Femur (tissue), 1 donor: ENCODE measurements around the gene COX8A.

ENCODE experiments used
- DNase-seq: peaks from one replicate; pipeline ENCODE4 v3.0.0-alpha.2; 2017

Gene COX8A

DNA sequence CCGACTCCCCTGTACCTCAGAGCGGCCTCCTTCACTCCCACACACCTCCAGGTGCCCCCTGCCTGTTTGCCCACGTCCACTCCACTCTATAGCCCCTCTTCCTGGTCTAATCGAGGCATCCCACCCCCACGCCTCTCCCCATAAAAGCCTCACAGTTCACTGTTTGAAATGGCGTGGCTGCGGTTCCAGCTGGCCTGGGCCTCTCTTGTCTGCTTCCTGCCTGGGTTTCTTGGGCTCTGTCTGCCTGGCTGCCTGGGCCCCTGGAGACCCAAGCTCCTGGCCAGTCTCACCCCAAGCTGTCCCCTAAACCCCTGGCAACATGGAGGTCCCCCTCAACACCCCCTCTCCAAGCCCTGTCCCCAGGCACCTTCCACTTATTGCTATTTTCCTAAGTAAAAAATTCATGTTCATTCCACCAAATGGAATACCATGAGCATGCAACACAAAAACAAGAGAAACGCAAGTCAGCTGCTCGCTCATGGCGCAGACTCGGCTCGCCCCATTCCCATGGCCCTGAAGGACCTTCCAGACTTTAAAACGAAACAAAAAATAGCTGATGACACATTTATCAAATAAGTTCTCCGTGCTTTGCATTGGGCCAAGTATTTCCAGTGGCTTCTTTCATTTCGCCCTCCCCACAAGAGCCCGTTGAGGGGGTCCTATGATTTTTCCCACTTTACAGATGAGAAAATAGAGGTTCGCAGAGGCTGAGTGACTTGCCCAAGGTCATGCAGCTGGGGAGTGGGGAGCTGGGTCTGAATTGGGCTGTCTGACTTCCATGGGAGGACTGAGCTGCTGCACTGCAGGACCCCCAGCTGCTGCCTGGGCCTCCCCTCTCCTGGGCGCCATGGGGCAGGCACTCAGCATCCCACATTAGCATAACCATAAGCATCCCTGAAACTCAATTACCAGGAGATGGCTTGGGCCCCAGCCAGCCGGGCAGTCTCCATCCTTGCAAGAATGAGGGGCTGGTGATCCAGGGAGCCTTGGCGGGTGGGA is 49.6 kb downstream of the COX8A start:
- DNase-seq, result no peak

DNA sequence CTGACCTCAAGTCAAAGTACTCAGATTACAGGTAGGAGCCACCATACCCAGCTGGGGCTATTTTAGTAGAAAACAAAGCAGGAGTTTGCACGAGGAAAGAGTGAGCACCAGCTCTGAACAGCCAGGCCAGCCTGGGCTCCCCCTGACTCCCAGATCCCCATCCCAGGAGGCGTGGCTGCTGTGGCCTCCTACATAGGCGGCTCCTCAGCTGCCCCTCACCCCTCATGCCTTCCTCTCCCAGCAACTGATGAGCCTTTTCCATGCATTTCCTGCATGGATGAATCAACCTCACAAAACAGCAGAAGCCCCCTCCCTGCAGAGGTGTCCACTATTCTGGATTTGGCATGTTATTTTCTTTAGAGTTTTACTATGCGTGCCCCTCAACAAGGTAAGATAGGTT is 50.8 kb downstream of the COX8A start:
- DNase-seq, result no peak
